ENCODE data around the gene TNFRSF18. TPM values are rescaled to one million over a fixed set of nuclear protein-coding genes. Genes with fewer than 3 reads are reported as not detected.
"Not testable (repeated sequence)": the region's sequence is repeated elsewhere in the genome, so short reads cannot be mapped to it uniquely, and the experiment has no call there.

Gene TNFRSF18
- polyA plus RNA-seq, 4 donors, result 0.29 to 0.79 (median 0.53) TPM

DNA sequence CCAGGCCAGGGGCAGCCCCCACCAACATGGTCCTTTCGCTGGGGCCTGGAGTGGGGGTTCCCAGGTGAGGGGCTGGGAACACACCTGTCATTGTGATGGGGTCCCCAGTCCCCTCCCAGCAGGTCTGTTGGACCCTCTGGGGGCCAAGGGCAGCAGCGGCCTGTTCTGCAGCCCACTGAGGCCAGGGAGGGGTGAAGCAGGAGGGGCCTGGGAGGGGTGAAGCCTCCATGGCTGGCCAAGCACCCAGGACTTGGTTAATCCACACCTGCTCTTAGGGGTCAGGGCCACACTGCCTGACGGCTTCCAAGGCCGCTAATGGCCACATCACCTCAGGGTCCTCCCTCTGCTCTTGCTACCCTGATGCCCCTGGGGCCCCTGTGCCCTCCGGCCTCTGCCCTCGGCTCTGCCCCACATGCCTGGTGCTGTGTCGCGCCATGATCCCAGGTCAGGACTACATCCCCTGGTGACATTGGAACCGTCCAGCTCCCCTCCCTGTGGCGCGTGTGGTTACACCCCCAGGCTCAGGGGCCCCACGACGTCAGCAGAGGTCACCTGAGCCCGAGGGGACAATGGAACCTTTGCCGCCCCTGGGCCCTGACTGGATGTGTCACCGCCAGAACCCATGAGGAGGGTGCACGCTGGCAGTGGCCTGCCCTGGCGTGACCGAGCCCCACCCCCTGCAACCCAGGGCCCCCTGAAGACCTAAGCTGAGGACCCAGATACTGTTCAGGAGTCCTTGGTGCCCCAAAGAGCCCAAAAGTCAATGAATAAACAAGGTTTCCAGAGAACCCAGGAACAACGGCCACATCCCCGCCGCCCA lies 7.0 kb downstream of the TNFRSF18 start:
- DNase-seq (ENCODE audit: low read depth in 4 of 4, low spot score in 2 of 4), result no peak

DNA sequence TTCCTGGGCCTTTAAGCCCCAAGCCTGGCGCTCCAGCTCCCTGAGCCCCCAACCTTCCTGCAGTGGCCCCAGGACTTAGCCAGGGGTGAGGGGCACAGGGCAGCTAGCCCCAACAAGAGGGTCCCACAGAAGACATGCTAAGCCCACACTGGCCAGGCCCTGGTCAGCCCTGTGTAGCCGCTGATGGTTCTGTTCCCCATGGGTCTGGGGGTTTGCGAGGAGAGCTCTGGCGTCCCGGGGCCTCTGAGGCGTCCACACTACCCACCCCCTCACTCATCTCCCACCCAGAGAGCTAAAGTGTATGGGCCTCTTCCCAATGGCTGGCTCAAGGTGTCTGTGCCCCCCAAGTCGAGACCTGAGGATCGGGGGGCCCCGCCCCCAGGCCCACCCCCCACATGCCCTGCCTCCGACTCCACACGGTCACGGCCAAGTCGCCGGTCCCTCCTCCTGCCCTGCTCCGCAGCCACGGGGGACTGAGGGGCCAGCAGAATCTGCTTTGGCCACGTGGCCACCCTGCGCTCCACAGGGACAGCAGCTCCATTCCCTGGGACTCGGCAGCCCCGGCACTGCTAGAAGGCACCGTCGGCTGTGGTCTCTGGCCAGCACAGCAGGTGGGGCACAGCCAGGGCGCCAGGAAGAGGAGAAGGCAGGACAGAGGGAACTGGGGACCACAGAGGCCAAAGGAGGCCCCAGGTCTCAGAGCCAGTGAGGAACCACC lies 7.8 kb downstream of the TNFRSF18 start:
- DNase-seq (ENCODE audit: low read depth in 4 of 4, low spot score in 2 of 4), result no peak

DNA sequence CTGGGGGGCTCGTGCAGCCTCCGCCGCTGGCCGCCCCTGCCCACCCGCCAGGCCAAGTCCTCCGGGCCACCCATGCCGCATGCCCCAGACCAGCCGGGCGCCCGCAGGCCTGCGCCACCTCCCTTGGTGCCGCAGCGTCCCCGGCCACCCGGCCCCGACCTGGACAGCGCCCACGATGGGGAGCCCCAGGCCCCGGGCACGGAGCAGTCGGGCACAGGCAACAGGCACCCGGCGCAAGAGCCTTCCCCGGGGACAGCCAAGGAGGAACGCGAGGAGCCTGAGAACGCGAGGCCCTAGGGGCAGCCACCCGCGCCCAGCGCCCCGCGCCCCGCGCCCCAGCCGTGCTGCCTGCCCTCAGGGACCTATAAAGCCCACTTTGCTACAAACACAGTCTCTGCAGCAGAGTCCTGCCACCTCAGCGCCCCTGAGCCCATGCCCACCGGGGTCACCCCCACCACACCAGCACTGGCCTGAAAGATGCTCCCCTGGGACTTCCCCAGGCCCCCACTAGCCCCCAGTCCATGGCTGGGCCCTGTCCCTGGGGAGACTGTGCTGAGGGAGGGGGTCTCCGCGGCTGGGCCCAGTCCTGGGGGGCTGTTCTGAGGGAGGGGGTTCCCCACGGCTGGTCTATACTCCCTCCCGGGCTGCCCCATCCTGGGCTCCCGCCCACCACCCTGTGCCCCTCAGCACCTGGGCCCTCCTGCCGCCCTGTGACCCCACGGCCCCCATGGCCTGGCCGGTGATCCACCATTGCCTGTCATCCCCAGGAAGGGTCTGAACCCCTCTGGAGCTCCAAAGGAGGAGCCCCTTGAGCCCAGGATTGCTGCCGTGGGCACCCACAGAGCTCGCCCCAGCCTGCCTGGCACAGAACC lies 8.6 kb downstream of the TNFRSF18 start:
- DNase-seq (ENCODE audit: low read depth in 4 of 4, low spot score in 2 of 4), result no peak

DNA sequence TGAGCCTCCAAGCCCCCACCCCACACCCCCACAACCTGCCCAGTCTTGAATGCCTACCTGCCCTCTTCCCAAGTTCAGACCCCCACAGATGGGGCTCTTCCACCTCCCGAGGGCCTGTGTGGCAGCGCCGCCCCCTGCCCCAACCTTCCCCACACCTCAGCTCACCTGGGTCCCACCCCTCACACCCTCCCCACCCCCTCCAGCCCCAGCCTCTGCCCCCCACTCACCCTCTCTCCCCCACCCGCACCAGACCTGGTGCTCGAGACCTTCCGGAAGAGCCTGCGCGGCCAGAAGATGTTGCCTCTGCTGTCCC lies 9.2 kb downstream of the TNFRSF18 start:
- DNase-seq (ENCODE audit: low read depth in 4 of 4, low spot score in 2 of 4), result no peak

DNA sequence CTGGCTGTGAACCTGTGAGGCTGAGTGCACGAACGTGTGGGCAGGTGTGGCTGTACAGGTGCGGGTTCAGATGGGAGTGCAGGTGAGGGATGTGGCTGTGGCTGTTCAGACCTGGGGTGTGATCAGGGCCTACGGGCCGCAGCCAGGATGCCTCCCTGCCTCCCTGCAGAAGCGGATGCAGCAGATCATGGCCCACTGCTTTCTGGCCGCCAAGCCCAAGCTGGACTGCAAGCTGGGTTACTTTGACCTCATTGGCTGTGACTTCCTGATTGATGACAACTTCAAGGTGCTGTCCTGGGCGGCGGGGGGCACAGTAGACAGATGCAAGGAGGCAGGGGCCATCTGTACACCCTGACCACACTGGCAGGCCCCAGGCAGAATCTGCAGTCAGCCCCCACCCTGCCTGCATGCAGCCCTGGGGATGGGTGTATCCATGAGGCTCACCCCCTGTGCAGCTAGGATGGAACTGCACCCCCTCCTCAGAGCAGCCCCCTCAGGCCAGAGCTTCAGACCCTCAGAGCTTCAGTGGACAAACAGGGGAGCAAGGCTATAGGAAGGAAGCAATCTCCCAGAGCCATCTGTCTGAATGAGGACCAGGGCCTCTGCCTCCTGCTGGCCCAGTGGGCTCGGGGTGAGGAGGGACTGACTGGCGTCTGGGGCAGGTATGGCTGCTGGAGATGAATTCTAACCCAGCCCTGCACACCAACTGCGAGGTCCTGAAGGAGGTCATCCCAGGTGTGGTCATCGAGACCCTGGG lies 9.8 kb downstream of the TNFRSF18 start:
- DNase-seq (ENCODE audit: low read depth in 4 of 4, low spot score in 2 of 4), result no peak

DNA sequence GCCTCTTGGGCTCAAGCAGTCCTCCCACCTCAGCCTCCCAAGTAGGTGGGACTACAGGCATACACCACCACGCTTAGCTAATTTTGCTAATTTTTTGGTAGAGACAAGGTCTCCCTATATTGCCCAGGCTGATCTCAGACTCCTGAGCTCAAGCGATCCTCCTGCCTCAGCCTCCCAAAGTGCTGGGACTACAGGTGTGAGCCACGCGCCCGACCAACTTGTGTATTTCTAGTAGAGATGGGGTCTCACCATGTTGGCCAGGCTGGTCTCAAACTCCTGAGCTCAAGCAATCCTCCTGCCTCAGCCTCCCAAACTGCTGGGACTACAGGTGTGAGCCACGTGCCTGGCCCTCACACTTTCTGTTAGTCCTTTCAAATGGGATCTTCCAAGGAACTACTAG lies 10.7 kb downstream of the TNFRSF18 start:
- DNase-seq (ENCODE audit: low read depth in 4 of 4, low spot score in 2 of 4), result not testable (repeated sequence)

DNA sequence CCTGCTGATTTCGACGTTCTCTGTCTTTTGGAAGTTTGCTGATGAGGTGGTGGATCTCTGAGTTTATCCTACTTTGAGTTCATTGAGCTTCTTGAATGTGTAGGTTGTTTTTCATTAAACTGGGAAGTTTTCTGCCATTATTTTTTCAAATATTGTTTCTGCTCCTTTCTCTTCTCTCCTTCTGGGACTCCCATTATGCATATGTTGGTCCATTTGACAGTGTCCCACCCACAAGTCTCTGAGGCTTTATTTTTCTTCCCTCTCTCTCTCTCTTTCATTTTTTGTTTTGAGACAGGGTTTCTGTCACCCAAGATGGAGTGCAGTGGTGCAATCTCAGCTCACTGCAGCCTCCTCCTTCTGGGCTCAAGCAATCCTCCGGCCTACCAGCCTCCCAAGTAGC lies 11.7 kb downstream of the TNFRSF18 start:
- DNase-seq (ENCODE audit: low read depth in 4 of 4, low spot score in 2 of 4), result no peak

DNA sequence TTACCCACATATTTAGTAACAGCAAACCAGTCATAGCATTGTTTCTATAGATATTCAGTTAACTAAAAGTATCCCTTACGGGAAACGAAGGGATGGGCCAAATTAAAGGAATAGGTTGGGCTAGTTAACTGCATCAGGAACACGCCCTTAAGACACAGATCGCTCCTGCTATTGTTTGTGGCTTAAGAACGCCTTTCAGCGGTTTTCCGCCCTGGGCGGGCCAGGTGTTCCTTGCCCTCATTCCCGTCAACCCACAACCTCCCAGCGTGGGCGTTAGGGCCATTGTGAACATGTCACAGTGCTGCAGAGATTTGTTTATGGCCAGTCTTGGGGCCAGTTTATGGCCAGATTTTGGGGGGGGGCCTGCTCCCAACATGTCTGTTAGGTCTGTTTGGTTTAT lies 14.7 kb downstream of the TNFRSF18 start:
- DNase-seq (ENCODE audit: low read depth in 4 of 4, low spot score in 2 of 4), result no peak

DNA sequence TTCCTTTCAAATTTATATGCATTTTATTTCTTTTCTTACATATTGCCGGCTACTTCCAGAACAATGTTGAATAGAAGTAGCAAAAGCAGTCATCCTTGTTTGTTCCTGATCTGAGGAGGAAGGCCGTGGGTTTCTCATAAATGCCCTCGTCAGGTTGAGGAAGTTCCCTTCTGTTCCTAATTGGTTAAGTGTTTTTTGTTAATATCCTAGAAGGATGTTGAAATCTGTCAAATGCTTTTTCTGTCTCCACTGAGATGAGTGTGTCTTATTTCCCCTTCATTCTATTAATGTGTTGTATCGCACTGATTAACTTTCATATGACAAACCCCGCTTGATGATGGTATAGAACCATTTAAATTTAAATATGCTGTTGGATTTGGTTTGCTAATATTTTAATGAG lies 17.3 kb downstream of the TNFRSF18 start:
- no peak for DNase-seq (ENCODE audit: low read depth in 4 of 4, low spot score in 2 of 4)

DNA sequence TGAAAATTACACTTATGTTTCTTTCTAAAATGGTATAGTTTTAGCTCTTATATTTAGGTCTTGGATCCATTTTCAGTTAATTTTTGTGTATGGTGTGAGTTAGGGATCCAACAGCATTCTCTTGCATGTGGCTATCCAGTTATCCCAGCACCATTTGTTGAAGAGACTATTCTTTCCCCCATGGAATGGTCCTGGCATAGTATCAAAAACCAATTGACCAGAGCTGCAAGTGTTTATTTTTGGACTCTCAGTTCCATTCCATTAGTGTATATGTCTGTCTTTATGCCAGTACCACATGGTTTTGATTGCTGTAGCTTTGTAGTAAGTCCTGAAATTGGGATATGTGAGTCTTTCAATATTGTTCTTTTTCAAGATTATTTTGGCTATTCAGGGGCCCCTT lies 18.5 kb downstream of the TNFRSF18 start:
- no peak for DNase-seq (ENCODE audit: low read depth in 4 of 4, low spot score in 2 of 4)

DNA sequence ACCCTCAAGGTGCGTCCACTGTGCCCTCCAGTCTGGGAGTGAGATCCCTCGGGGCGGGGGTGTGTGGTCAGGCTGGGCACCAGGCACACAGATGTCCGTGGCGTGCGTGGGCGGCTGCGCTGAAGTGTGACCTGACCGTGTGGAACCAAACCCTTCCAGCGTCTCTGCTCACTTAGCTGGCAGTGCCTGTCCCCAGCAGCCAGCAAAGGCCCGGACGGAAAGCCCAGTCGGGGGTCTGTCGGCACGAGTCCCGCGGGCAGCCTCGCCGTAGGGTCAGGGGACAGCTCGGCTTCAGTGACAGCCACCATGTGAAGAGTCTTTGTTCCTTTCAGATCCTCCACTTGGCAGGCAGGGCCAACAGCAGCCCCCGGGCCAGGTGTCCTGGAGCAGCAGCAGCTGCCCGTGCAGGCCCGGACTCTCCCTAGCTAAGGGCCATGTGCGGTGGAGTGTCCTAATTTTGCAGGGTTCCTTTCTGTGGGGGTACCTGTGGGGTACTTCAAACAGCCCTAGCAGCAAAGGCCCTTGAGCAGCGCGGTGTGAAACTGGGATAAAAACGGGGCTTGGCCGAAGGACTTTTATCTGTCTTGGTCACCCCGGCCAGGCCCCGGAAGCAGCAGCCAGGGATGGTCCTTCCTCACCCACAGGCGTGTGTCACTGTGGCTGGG lies 21.2 kb downstream of the TNFRSF18 start:
- DNase-seq (ENCODE audit: low read depth in 4 of 4, low spot score in 2 of 4), result no peak

DNA sequence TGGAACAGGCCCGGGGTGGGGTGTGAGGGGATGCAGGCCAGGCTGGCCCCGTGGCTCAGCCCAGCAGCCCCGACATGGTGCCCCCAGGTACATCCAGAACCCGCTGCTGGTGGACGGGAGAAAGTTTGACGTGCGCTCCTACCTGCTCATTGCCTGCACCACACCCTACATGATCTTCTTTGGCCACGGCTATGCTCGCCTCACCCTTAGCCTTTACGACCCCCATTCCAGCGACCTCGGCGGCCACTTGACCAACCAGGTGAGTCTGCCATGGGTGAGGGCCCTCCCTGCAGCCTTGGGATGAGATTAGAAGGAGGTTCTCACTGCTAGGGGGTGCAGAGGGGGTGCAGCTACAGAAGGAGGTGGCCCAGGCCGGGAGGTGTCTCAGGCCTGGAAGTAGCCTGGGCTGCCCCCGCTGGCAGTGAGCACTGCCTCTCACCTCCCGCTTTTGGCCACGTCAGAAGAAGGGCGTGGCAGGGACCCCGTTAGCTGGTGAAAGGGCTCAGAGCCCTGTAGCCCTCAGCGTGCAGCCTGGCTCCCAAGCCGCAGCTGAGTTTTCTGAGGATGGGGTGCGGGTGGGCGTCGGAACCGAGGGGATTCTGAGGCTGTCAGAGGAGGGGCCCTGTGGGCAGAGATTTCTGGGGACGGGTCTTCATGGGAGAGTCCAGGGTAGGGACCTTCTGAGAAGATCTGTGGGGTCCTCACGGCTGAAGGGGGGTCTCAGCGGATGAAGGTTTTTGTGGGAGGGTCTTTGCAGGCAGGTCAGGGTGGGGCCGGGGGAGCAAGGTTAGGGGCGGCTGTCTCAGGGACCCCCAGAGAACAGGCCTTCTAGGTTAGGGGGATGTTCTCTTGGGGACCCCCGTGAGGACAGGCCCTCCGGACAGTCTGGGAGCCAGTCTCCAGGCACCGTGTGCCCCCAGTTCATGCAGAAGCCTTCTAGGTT lies 22.3 kb downstream of the TNFRSF18 start:
- no peak for DNase-seq (ENCODE audit: low read depth in 4 of 4, low spot score in 2 of 4)

DNA sequence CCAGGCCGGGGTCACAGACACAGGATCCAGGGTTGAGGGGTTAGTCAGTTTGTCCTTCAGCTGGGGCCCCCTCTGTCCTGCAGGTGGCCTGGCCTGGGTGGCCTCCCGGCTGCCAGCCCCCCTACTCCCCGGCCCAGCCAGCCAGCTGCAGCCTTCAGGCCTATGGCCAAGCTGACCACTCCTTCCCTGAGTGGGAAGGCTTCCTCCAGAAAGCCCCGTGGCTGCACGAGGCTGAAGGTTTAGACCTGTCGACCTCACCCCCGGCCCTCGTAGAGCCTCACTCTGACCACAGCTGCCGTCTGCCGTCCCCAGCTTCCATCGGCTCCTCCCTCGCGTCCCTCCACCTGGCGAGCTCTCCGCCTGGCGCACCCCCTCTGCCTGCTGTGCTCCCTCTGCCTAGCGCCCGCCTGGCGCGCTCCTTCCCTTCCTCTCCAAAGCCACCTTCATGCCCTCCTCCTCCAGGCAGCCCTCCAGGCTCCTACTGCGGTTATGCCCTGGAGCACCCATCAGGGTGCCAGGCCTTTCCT lies 23.1 kb downstream of the TNFRSF18 start:
- no peak for DNase-seq (ENCODE audit: low read depth in 4 of 4, low spot score in 2 of 4)

DNA sequence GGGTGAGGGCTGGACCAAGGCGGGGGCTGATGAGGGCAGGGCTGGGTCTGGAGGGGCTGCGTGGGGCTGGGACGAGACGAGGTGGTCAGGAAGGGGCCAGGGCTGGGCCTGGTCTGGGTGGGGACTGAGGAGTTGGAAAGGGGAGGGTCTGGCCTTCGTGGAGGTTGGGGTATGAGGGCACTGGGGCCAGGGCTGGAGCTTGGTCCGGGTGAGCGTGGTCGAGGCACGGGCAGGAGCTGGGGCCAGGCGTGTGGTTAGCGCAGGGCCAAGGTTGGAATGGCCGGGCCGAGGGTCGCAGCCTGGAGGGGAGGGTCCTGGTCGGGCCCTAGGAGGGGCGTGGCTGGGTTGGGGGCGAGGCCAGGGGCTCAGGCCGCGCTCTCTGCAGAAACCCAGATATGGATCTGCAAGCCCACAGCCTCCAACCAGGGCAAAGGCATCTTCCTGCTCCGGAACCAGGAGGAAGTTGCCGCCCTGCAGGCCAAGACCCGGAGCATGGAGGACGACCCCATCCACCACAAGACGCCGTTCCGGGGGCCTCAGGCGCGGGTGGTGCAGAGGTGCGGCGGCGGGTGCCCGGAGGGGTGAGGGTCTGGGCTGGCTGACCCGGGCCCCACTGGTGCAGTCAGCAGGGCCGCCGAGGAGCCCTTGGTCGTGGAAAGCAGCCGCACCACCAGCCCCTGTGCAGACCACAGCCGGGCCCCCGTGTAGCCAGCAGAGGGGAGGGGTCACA lies 23.7 kb downstream of the TNFRSF18 start:
- no peak for DNase-seq (ENCODE audit: low read depth in 4 of 4, low spot score in 2 of 4)

DNA sequence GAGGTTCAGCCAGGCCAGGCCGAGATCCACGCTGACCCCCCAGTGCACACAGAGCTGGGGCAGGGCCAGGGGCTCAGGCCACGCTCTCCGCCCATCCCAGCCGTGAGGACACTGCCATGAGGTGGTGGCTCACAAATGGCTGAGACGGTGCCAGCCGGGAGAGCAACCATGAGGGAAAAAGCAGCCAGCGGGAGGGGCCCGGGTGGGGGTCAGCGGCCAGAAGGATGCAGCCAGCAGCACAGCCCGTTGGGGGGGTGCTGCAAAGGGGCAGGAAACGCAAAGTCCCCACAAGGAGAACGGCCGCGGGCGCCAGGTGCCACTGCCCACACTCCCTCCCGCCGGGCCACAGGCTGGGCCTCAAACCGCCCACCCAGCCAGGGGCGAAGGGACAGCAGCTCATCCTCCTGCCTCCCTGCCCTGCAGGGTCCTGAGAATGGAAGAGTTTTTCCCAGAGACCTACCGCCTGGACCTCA lies 24.4 kb downstream of the TNFRSF18 start:
- no peak for DNase-seq (ENCODE audit: low read depth in 4 of 4, low spot score in 2 of 4)

DNA sequence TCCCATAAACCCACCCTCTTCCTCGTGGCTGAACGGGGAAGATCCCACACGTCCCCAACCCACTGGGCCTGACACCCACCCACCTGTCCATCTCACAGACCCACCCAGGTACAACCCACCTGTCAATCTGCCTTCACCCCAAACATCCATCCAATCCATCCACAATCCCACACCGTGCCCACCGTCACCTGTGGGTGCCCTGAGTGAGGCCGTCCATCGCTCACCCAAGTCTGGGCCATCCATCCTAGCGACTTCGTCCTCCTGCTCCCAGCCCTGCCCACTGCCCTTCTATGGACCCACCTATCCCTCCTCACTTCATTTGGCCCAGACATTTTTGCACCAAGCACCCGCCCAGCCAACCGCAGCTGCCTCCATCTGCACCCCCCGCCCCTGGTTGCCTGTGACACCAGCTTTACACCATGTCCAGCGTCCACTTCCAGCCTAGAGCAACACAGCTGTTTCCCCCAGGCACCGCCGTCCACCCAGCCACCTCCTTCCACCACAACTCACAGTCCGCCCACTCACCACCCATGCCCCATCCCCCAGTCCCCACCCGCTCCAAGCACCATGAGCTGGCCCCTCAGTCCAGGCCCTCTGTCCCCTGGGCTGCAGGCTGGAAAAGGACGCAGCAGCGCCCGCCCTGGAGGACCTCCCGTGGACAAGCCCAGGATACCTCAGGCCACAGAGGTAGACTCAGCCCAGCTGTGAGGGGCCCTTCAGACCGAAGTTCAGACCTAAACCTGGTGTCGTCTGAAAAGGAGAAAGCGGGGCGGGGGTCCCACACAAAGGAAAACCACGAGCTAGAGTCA lies 25.1 kb downstream of the TNFRSF18 start:
- DNase-seq (ENCODE audit: low read depth in 4 of 4, low spot score in 2 of 4), result no peak

All from left renal cortex interstitium (tissue), 4 donors.